MV-4-11 (cell line): ENCODE results near the gene SMNDC1.
A peak's percentile ranks its signal among the peaks of the same experiment; 100 is the strongest.
"Not testable (repeated sequence)": the region's sequence is repeated elsewhere in the genome, so short reads cannot be mapped to it uniquely, and the experiment has no call there.

Experiments used
- DNase-seq: peaks from one replicate; lab custom pipeline; 2025; lab: John Stamatoyannopoulos, UW

SMNDC1 gene

GRCh38 chr10:110284262-110284661 is 20.5 kb downstream of the SMNDC1 start:
- DNase-seq: no peak

DNA sequence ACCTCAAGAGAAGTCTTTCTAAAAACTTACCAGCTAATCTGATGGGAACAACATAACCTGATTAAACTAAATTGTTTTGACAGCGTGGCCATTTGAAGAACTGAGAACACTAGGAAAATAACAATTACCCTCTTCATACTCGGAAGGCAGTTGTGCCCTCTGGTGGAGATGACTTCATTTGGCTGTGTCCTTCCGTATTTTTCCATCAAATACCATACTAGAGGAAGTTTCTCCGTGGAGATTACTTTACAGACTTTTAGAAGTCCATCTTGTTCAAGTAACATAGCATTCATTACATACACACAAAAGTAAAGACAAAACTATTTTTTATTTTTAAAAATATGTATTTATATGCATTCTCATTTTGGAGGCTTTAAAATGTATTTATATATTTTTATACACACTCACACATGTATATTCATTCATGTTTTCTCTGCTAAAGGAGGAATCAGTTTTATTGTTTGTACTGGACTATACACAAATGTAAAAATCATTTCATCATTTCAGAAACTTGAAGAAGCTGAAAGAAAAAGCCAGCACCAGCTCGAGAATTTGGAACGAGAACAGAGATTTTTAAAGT is 25.2 kb downstream of the SMNDC1 start:
- DNase-seq: peak; percentile 79

- no peak for DNase-seq
These were observed 25.9 kb downstream of the SMNDC1 start for GRCh38 chr10:110278562-110279406.

- DNase-seq: no peak
These were observed 27.1 kb downstream of the SMNDC1 start for GRCh38 chr10:110277591-110277990.

- DNase-seq: no peak
These were observed 28.1 kb downstream of the SMNDC1 start for GRCh38 chr10:110276603-110277002.

DNA sequence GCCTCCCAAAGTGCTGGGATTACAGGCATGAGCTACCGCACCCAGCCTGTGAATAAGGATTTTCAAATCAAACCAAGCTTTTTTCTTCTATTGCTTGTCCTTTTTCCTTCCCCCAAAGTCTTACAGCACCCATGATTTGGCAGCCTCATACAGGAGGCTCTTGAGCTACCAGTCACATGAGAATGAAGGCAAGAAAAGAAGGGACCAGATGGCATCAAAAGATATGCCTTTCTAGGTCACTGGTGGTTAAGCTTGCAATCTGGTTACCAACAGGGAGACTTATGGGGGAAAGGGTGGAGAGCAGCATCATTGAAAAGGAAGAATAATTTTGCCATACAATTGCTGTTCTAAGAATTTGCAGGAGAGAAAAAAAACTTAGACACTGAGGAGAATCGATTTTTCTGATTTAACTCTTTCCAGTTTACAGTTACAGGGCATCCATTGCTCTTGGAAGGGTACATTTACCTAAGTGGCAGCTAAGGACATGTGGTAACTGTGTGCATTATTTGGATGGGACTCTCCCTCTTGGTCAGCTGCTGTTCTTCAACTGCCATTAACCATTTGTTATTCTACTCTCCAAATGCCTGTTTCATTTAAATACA is 29.5 kb downstream of the SMNDC1 start:
- no peak for DNase-seq

GRCh38 chr10:110274647-110275046 is 30.1 kb downstream of the SMNDC1 start:
- DNase-seq: no peak

DNA sequence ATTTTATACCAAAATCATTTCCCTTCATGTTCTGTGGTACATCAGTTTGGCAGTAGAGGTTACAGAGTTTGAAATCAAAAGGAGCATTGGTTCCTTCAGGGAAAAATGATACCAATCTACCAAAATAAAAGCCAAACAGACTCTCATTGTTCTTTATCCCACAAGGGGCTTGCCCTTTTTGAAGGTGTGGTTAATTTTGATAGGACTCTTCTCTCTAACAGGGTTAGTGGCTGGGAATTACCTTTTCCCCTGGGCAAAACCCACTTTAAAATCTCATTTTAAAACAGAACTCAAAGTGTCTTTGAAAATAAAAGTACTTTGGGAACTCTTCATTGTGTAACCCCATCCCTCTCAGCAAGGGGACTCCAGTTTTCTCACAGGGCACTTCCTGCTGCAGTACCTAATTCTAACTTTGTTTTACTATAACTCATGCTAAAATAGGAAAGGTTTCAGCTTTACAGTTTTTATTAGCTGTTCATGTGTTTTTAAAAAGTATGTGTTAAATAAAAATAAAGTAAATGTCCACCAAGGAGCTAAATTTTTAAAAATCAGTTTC is 30.6 kb downstream of the SMNDC1 start:
- peak; percentile 9 for DNase-seq

DNA sequence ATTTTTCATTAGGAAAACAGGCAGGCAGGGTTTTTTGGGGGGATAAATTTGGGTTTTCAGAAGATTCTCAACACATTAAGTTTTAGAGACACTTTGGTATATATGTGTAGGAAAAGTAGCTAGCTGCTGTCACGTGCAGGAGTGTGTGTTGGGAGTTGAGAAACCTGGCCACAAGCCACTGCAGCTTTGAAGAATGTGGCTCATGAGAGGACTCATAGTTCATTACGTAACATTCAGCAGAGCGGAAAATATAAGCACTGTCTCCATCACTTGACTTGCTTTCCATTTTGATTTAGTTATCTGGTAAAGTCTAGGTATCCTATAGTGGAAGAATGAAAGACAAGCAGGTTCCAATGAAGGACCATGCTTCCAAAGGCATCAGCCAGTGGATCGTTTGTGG is 31.2 kb downstream of the SMNDC1 start:
- peak; percentile 94 for DNase-seq

- DNase-seq: not testable (repeated sequence)
These were observed 31.7 kb downstream of the SMNDC1 start for GRCh38 chr10:110272995-110273394.

GRCh38 chr10:110269374-110270318 is 35.1 kb downstream of the SMNDC1 start:
- peak; percentile 9 for DNase-seq

DNA sequence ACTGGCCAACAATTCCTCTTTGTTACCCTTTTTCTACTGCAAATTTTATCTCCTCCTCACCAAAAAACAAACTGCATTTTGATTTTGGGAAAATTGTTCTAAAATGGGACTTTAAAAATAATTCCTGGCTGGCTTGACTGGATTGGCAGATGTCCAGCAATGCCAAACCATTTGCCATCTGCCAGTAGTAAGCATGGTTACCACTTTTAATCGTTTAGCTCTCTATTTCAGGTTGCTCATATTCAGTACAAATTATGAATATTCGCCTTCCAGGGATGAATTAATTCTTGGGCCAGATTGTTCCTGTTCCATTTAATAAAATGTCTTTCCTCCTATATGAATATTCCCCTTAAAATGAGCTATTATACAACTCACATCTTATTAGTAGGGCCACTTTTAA is 35.7 kb downstream of the SMNDC1 start:
- no peak for DNase-seq

GRCh38 chr10:110268442-110268841 is 36.3 kb downstream of the SMNDC1 start:
- no peak for DNase-seq

- no peak for DNase-seq
These were observed 37.4 kb downstream of the SMNDC1 start for GRCh38 chr10:110267276-110267675.

DNA sequence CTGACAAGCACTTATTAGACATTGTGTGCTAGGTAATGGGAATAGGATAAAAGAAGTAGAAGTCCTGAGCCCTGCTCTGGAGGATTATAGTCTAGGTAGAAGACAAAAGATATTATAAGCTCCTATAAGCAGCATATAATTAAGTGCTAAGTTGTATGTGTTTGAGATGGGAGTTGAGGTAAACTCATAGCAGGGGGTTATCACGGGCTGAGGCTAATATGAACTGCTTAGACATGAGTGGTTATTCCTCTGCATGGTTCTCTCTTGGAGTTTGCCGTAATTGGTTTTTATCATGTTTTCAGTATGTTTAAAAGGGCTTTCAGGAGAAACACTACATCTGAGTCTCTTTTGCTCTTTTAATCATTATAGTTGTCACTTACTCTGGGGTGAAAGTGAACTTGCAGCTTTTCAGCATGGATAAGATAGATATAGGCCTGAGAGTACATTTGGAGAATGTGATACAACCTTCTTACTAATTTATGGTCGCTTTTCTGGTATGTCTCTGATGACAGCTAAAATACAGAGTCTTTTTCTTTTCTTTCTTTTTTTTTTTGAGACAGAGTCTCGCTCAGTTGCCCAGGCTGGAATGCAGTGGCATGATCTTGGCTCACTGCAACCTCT is 39.0 kb downstream of the SMNDC1 start:
- DNase-seq: no peak

DNA sequence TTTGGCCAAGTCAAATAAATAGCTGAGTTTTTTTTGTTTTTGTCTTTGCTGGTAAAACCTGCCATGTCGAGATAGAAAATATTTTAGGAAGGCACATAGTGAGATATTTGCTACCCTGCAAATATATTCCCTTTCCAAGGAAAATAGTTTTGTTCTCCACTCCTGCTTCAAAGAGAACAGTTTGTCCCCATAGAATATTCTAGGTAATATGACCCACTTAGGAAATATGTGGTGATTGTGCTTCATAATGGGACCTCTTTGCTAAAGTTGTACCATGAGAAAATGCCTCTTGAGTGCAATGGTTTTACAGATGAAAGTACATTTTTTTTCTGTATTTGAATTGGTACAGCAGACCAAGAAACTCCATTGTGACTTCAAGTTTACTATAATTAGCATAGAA is 41.6 kb downstream of the SMNDC1 start:
- no peak for DNase-seq

DNA sequence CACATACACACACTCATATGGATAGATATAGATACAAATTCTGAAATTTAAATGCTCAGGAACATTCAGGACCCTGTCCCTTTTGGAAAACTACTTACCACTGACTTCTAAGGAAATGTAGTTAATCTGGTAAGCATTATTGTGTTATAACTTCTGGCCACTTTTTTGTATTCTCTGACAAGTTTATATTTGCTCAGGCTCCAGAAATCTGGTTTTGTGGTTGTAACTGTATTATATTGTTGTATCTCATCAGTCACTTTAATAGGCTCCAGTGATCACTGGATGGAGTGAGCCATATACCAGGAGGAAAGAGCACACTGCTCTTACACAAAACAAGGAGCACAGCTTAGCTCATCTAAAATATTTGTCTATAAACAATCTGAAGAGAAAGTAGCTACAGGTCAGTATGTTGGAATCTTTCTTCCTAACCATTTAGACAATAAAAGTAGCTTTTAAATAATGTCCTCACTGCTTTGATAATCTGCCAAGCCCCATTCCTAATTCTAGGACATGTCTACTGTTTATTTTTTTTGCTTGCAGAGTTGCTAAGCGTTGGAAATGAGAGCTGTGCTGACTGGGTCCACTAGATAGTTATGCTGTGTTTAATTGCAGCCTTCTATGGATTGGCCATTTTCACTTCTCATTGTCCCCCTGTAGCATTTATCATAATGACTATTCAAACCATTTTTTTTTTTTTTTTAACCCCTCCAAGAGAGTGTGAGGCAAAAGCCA is 43.8 kb downstream of the SMNDC1 start:
- peak; percentile 76 for DNase-seq

DNA sequence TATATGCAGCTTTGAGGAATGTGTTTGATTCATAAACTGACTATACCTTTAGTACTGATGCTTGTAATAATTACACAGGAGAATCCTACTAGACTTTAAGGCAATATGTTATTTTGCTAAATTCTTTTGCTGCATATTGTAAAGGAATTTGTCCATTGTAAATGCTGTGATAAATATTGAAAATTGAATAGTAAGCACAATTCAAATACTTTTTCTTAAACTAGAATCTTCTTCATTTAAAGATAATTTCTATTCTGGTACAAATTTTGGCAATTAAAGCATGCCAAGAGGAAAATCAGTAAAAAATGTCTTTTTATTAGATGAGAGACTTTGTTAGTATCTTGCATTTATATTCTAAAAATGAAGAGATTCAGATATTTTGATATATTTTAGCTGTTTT is 45.4 kb downstream of the SMNDC1 start:
- no peak for DNase-seq

DNA sequence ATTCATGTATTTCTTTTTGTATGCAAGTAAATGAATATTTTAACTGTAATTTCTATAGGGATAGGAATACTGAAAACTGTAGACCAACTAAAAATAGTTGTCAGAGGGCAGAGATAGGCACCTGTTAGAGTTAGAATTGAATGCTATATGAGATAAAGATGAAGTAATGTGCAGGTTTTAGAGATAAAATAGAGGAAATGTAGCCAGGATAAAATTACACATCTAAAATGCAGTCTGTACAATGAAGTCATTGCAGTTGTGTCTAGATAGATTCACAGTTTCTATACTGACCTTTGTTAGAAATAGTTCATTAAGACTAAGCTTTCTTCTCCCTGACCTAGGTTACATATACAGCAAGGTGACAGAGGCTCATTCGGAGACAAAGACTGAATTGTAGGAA is 46.2 kb downstream of the SMNDC1 start:
- no peak for DNase-seq

- DNase-seq: no peak
These were observed 50.3 kb downstream of the SMNDC1 start for GRCh38 chr10:110254467-110254866.

GRCh38 chr10:110252151-110252550 is 52.6 kb downstream of the SMNDC1 start:
- DNase-seq: no peak
